EL (cell line): Measurements from ENCODE around the gene HOXB1.

ENCODE experiments used
- DNase-seq: peaks from one replicate; pipeline ENCODE4 v3.0.0-alpha.2; 2016

The HOXB1 gene

GRCh38 chr17:48553826-48554225, 23.0 kb upstream of the HOXB1 start:
- DNase-seq, result no peak

GRCh38 chr17:48553190-48553547, 22.4 kb upstream of the HOXB1 start:
- DNase-seq, result no peak

- no peak for DNase-seq
Measured at GRCh38 chr17:48552466-48553189, 21.8 kb upstream of the HOXB1 start.

GRCh38 chr17:48551596-48552465, 21.0 kb upstream of the HOXB1 start:
- DNase-seq, result no peak

- no peak for DNase-seq
Measured at GRCh38 chr17:48551214-48551555, 20.4 kb upstream of the HOXB1 start.

GRCh38 chr17:48550502-48551213, 19.8 kb upstream of the HOXB1 start:
- no peak for DNase-seq

GRCh38 chr17:48549914-48550501, 19.2 kb upstream of the HOXB1 start:
- DNase-seq, result no peak

GRCh38 chr17:48549281-48549630, 18.4 kb upstream of the HOXB1 start:
- DNase-seq, result no peak

GRCh38 chr17:48548523-48549280, 17.9 kb upstream of the HOXB1 start:
- no peak for DNase-seq

- no peak for DNase-seq
Measured at GRCh38 chr17:48547808-48548522, 17.2 kb upstream of the HOXB1 start.

- no peak for DNase-seq
Measured at GRCh38 chr17:48546924-48547807, 16.4 kb upstream of the HOXB1 start.

- no peak for DNase-seq
Measured at GRCh38 chr17:48546137-48546923, 15.5 kb upstream of the HOXB1 start.

- no peak for DNase-seq
Measured at GRCh38 chr17:48545539-48545938, 14.7 kb upstream of the HOXB1 start.

GRCh38 chr17:48545022-48545375, 14.2 kb upstream of the HOXB1 start, which contains the start of gene HOXB2:
TSS of gene HOXB2 (minus strand) at chr17:48545109. CDS start at chr17:48544911, 198 bp downstream.
- no peak for DNase-seq

- peak; percentile 19 for DNase-seq
Measured at GRCh38 chr17:48544349-48545021, 13.7 kb upstream of the HOXB1 start.

- DNase-seq, result no peak
Measured at GRCh38 chr17:48543854-48544348, 13.1 kb upstream of the HOXB1 start.

- peak; percentile 48 for DNase-seq
Measured at GRCh38 chr17:48543107-48543853, 12.5 kb upstream of the HOXB1 start.

- DNase-seq, result no peak
Measured at GRCh38 chr17:48542698-48543106, 11.9 kb upstream of the HOXB1 start.
